Type B pancreatic cell (in vitro differentiated cells): Measurements from ENCODE around the gene SMCO4. TPM values are rescaled to one million over a fixed set of nuclear protein-coding genes. Genes with fewer than 3 reads are reported as not detected.

Experiments
- DNase-seq: peaks from one replicate; pipeline ENCODE4 v3.0.0; 2021; ENCODE audit warnings: mixed read lengths; ENCODE audit not compliant: unreplicated experiment; ENCODE audit errors: extremely low spot score
- H3K27ac Mint-ChIP-seq: 2 replicates; pipeline ENCODE4 v1.8.0; 2021; ENCODE audit warnings: mild to moderate bottlenecking, mixed read lengths
- H3K27me3 Mint-ChIP-seq: 2 replicates; pipeline ENCODE4 v1.8.0; 2021; ENCODE audit warnings: mixed read lengths
- H3K36me3 Mint-ChIP-seq: 2 replicates; pipeline ENCODE4 v1.8.0; 2021; ENCODE audit warnings: mixed read lengths
- H3K4me1 Mint-ChIP-seq: one replicate; pipeline ENCODE4 v1.8.0; 2021; ENCODE audit warnings: mixed read lengths; ENCODE audit not compliant: unreplicated experiment
- H3K4me3 Mint-ChIP-seq: 2 replicates; pipeline ENCODE4 v1.8.0; 2021; ENCODE audit warnings: mild to moderate bottlenecking, mixed read lengths
- H3K9me3 Mint-ChIP-seq: 2 replicates; pipeline ENCODE4 v1.8.0; 2021; ENCODE audit warnings: mixed read lengths
- total RNA-seq: library from RNA; stranded (reverse); gene quantifications from 2 replicates; pipeline ENCODE4 v1.2.1, GENCODE V29; 2021; ENCODE audit warnings: low replicate concordance
- TF ChIP-seq, protein P1 (sequence below): fragments of 200-600 bp; sonication (generic); conservative IDR thresholded peaks from 2 replicates; pipeline ENCODE4 v1.5.0; 2021; ENCODE audit warnings: antibody characterized with exemption, mild to moderate bottlenecking

The SMCO4 gene
- total RNA-seq, 1 donor from 2014 or later, result 18.2 TPM

- H3K4me3 Mint-ChIP-seq, result no peak overlapping the region
- TF ChIP-seq, protein P1, sequence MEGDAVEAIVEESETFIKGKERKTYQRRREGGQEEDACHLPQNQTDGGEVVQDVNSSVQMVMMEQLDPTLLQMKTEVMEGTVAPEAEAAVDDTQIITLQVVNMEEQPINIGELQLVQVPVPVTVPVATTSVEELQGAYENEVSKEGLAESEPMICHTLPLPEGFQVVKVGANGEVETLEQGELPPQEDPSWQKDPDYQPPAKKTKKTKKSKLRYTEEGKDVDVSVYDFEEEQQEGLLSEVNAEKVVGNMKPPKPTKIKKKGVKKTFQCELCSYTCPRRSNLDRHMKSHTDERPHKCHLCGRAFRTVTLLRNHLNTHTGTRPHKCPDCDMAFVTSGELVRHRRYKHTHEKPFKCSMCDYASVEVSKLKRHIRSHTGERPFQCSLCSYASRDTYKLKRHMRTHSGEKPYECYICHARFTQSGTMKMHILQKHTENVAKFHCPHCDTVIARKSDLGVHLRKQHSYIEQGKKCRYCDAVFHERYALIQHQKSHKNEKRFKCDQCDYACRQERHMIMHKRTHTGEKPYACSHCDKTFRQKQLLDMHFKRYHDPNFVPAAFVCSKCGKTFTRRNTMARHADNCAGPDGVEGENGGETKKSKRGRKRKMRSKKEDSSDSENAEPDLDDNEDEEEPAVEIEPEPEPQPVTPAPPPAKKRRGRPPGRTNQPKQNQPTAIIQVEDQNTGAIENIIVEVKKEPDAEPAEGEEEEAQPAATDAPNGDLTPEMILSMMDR, result no peak
- H3K9me3 Mint-ChIP-seq, result no peaks in the 10 kb centered on the region
- DNase-seq, result no peak
- H3K36me3 Mint-ChIP-seq, result peaks cover 6% of the 10 kb centered on the region
- peaks cover 19% of the 10 kb centered on the region for H3K4me1 Mint-ChIP-seq
- no peak overlapping the region for H3K27ac Mint-ChIP-seq
- peaks cover 40% of the 10 kb centered on the region for H3K27me3 Mint-ChIP-seq
Observed at GRCh38 chr11:93493252-93493897, 49.8 kb downstream of the SMCO4 start.

DNA sequence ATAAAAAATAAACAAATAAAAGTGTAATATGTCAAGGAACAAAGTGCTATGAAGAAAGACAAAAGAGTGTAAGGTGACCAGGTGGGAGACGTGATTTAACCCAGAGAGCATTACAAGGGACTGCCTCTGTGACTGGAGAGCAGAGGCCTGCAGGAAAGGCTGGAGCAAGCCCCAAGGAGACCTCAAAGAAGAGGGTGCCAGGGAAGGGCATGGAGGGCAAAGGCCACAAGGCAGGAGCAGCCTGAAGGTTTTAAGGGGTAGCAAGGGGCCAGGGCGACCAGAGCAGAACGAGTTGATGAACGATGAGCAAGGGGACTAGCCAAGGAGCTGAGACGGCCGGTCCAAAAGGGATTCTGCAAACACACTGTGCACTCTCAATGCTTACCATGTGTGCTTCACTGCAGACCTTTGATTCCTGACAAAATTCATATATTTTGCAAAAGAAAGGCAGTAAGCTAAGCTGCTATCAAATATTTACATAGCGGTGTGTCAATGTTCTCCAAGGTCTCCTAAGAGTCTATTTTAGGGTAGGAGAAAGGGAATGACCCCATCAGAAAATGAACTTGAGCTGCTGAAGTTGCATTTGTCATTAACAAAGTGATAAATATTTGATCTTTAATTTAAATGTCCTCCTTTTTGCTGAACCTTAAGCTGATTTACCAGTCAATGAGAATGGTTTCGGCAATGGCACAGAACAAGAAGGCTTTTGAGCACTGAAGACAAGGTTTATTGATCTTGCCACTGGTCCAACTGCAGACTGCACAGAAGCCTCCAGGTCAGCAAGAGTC lies 50.5 kb downstream of the SMCO4 start:
- Mint-ChIP-seq H3K9me3 (no peaks in the 10 kb centered on the region), H3K27me3 (peaks cover 40% of the 10 kb centered on the region), H3K27ac (no peak overlapping the region), H3K4me3 (no peak overlapping the region), H3K4me1 (peaks cover 19% of the 10 kb centered on the region), H3K36me3 (peaks cover 6% of the 10 kb centered on the region)
- TF ChIP-seq, protein P1, result no peak
- DNase-seq, result no peak

GRCh38 chr11:93491973-93492372 lies 51.2 kb downstream of the SMCO4 start:
- DNase-seq, result no peak
- TF ChIP-seq, protein P1, result no peak
- Mint-ChIP-seq H3K36me3 (peaks cover 6% of the 10 kb centered on the region), H3K4me1 (peaks cover 19% of the 10 kb centered on the region), H3K27me3 (peaks cover 40% of the 10 kb centered on the region), H3K27ac (no peak overlapping the region), H3K9me3 (no peaks in the 10 kb centered on the region), H3K4me3 (no peak overlapping the region)

DNA sequence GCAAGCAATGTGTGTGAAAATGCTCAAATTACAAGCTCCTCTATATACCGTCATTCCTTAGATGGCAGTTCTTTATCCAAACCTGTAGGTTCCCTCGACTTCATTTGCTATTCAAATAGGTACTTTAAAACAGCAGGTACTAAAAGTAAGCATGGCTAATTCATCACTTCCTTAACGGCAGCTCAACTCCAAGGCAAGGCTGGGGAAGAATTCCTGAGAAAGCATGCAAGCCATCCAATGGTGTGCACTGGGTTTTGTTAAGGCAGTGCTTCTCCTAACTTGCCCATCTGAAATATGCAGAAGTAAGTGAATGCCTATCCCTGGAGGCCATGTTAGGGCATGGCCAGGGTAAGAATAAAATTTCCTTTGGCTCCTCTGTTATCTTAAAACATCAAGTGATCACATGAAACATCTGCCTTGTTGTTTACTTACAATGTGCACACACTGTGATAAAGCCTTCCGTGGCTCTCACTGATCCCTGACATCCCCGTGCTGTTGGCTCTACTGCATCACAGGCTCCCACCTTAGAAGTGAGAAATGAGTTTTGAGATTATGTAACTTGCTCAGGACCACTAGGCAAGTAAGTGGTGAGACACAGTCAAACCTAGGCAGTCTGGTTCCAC lies 52.1 kb downstream of the SMCO4 start:
- Mint-ChIP-seq H3K9me3 (no peaks in the 10 kb centered on the region), H3K27me3 (peaks cover 37% of the 10 kb centered on the region), H3K4me3 (no peak overlapping the region), H3K36me3 (peaks cover 4% of the 10 kb centered on the region), H3K27ac (no peak overlapping the region), H3K4me1 (peaks cover 19% of the 10 kb centered on the region)
- DNase-seq, result no peak
- TF ChIP-seq, protein P1, result no peak

- no peak overlapping the region for H3K27ac Mint-ChIP-seq
- H3K4me3 Mint-ChIP-seq, result no peak overlapping the region
- no peaks in the 10 kb centered on the region for H3K36me3 Mint-ChIP-seq
Observed at GRCh38 chr11:93489841-93490240, 53.4 kb downstream of the SMCO4 start.

More at GRCh38 chr11:93489841-93490240, 53.4 kb downstream of the SMCO4 start:
- peaks cover 19% of the 10 kb centered on the region for H3K4me1 Mint-ChIP-seq
- H3K27me3 Mint-ChIP-seq, result peaks cover 27% of the 10 kb centered on the region
- DNase-seq, result no peak
- TF ChIP-seq, protein P1, result no peak
- H3K9me3 Mint-ChIP-seq, result no peaks in the 10 kb centered on the region
